GM19452 (cell line): Measurements from ENCODE around the gene CD53.

Experiments used
- ATAC-seq: cut with Tn5 transposase; IDR thresholded peaks from one replicate; pipeline ENCODE4 v1.9.1; 2021; ENCODE audit not compliant: unreplicated experiment

Gene CD53

GRCh38 chr1:110875216-110875731, 2.3 kb downstream of the CD53 start:
- ATAC-seq = peak; percentile 38

GRCh38 chr1:110876748-110877341, 3.9 kb downstream of the CD53 start:
- no peak for ATAC-seq

GRCh38 chr1:110877364-110877763, 4.4 kb downstream of the CD53 start:
- no peak for ATAC-seq

- no peak for ATAC-seq
These were observed 4.8 kb downstream of the CD53 start for GRCh38 chr1:110877776-110878175.

- ATAC-seq = no peak
These were observed 5.6 kb downstream of the CD53 start for GRCh38 chr1:110878591-110878990.

GRCh38 chr1:110878993-110879392, 6.0 kb downstream of the CD53 start:
- no peak for ATAC-seq

GRCh38 chr1:110879758-110880606, 7.0 kb downstream of the CD53 start:
- peak; percentile 47 for ATAC-seq

- ATAC-seq = peak; percentile 27
These were observed 7.9 kb downstream of the CD53 start for GRCh38 chr1:110880708-110881374.

- ATAC-seq = no peak
These were observed 15.1 kb downstream of the CD53 start for GRCh38 chr1:110888049-110888448.

GRCh38 chr1:110888641-110889040, 15.7 kb downstream of the CD53 start:
- ATAC-seq = no peak

- no peak for ATAC-seq
These were observed 17.7 kb downstream of the CD53 start for GRCh38 chr1:110890474-110891196.

- ATAC-seq = no peak
These were observed 21.1 kb downstream of the CD53 start for GRCh38 chr1:110893908-110894490.

GRCh38 chr1:110896090-110896489, 23.1 kb downstream of the CD53 start:
- no peak for ATAC-seq

GRCh38 chr1:110897681-110898080, 24.7 kb downstream of the CD53 start:
- ATAC-seq = no peak

GRCh38 chr1:110898734-110899457, 25.9 kb downstream of the CD53 start:
- ATAC-seq = no peak

GRCh38 chr1:110899458-110899843, 26.5 kb downstream of the CD53 start:
- ATAC-seq = no peak

GRCh38 chr1:110902820-110903463, 30.0 kb downstream of the CD53 start:
- ATAC-seq = no peak

- no peak for ATAC-seq
These were observed 31.0 kb downstream of the CD53 start for GRCh38 chr1:110903853-110904500.

- ATAC-seq = no peak
These were observed 39.8 kb downstream of the CD53 start for GRCh38 chr1:110912784-110913183.
